Esophagus (tissue), 2 donors: ENCODE results near the gene DAB2IP. TPM values are rescaled to one million over a fixed set of nuclear protein-coding genes. Genes with fewer than 3 reads are reported as not detected.
"Not testable (repeated sequence)": the region's sequence is repeated elsewhere in the genome, so short reads cannot be mapped to it uniquely, and the experiment has no call there.

Experiments
- H3K27ac ChIP-seq, 2 donors: one replicate each; pipeline ENCODE4 v1.5.1; 2013; ENCODE audit warnings: low read depth in 2 of 2, mild to moderate bottlenecking in 2 of 2, inconsistent platforms in 1 of 2, low read length in 1 of 2, moderate library complexity in 1 of 2
- H3K27me3 ChIP-seq, 2 donors: one replicate each; pipeline ENCODE4 v1.6.1; 2013; ENCODE audit warnings: low read length in 2 of 2, control low read depth in 1 of 2, mild to moderate bottlenecking in 1 of 2; ENCODE audit not compliant: insufficient read depth in 2 of 2, control insufficient read depth in 1 of 2
- H3K36me3 ChIP-seq, 2 donors: one replicate each; pipeline ENCODE4 v1.6.1; 2013; ENCODE audit warnings: low read length in 1 of 2; ENCODE audit not compliant: control insufficient read depth in 2 of 2, insufficient read depth in 2 of 2
- H3K4me1 ChIP-seq, 2 donors: one replicate each; pipeline ENCODE4 v1.6.1; 2013; ENCODE audit warnings: low read length in 1 of 2; ENCODE audit not compliant: control insufficient read depth in 2 of 2, insufficient read depth in 2 of 2
- H3K4me3 ChIP-seq, 2 donors: one replicate each; pipeline ENCODE4 v1.5.1; 2013; ENCODE audit warnings: low read length in 2 of 2, mild to moderate bottlenecking in 2 of 2, low read depth in 1 of 2, moderate library complexity in 1 of 2
- H3K9me3 ChIP-seq, 2 donors: one replicate each; pipeline ENCODE4 v1.6.1; 2013; ENCODE audit warnings: mild to moderate bottlenecking in 2 of 2, low read depth in 1 of 2, low read length in 1 of 2, moderate library complexity in 1 of 2; ENCODE audit not compliant: control insufficient read depth in 2 of 2, insufficient read depth in 1 of 2
- WGBS, 2 donors: extraction: QIAGEN DNeasy Blood & Tissue Kit; methylation state at CpG; one replicate each; pipeline ENCODE4 v1.1.7; 2013; 5-methylcytosine and 5-hydroxymethylcytosine counted together
- polyA plus RNA-seq, 2 donors: library from polyadenylated mRNA; stranded (reverse); fragments of 200-250 nt; gene quantifications; one replicate each; pipeline ENCODE4 v1.2.3, GENCODE V29; 2013
- donor health status: healthy with polysubstance abuse.
- donor health status: Bipolar disorder and iron deficiency.

DAB2IP gene
- polyA plus RNA-seq, 2 donors: 16.7 to 26.4 TPM

DNA sequence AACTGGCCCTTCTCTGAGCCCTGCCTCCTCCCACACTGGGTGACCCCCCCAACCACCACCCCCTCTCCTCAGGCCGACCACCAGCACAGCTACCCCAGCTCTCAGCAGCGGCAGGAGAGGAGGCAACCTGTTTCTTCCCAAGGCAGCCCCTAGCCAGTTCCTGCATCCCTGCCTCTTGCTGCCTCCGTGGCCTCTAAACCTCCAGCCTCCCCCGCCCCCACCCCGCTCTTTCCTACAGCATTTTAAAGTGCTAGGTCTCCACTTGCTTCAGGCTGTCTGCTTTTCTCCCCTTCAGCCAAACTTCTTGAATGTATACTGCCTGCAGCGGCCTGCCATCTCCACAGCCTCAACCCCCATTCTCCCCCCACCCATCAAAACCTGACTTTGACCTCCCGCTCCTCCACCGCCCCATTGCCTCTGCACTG lies 135.6 kb downstream of the DAB2IP start:
- H3K27ac ChIP-seq: no peak overlapping the region
- 87 to 88% methylated on average over 8 of the region's 8 CpGs for WGBS, 2 donors
- H3K36me3 ChIP-seq: peaks cover 4 to 31% of the 10 kb centered on the region in 2 donors
- H3K27me3 ChIP-seq: no peaks in the 10 kb centered on the region
- no peak overlapping the region for H3K4me3 ChIP-seq
- H3K4me1 ChIP-seq: no peaks in the 10 kb centered on the region
- H3K9me3 ChIP-seq: no peaks in the 10 kb centered on the region

DNA sequence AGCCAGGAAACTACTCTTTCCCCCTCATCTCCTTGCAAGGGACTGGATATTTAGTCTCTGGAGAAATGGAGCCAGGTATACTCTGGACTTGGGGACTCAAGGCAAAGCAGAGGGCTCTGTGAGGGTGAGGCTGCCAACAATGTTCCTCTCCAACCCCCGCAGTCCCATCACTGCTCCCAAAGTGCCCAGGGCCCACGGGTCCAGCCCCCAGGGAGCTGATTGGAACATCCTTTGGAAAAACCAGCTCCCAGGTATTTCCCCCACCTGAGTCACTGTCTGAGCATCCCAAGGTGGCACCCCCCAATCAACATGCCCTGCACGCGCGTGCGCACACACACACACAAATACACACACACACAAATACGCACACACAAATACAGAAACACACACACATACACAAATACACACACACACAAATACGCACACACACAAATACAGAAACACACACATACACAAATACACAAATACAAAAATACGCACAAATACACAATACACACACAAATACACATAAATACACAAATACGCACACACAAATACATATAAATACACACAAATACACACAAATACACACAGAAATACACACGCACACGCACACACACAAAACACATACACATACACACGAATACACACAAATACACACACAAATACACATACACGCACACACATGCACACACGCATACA lies 137.4 kb downstream of the DAB2IP start:
- H3K4me3 ChIP-seq: no peak overlapping the region
- WGBS, 2 donors: 86 to 94% methylated on average over 15 of the region's 15 CpGs
- H3K27ac ChIP-seq: no peak overlapping the region
- no peaks in the 10 kb centered on the region for H3K4me1 ChIP-seq
- H3K9me3 ChIP-seq: no peaks in the 10 kb centered on the region
- peaks cover 3 to 14% of the 10 kb centered on the region in 2 donors for H3K36me3 ChIP-seq
- H3K27me3 ChIP-seq: no peaks in the 10 kb centered on the region

DNA sequence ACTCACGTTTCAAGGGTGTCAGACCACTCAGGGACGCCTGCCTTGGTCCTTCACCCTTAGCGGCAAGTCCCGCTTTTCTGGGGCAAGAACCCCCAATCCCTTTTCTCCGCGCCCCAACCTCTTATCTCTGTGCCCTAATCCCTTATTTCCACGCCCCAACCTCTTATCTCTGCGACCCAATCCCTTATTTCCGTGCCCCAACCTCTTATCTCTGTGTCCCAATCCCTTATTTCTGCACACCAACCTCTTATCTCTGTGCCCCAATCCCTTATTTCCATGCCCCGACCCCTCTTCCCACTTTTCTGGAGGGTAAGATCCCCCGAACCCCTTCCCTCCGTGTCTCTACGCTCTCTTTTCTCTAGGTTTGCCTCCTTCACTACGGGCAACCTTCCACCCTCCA lies 139.4 kb downstream of the DAB2IP start:
- H3K9me3 ChIP-seq: no peaks in the 10 kb centered on the region
- 73 to 82% methylated on average over 9 to 14 of the region's 14 CpGs for WGBS, 2 donors
- H3K36me3 ChIP-seq: no peaks in the 10 kb centered on the region
- no peak overlapping the region for H3K4me3 ChIP-seq
- H3K27me3 ChIP-seq: no peaks in the 10 kb centered on the region
- H3K27ac ChIP-seq: no peak overlapping the region
- H3K4me1 ChIP-seq: no peaks in the 10 kb centered on the region

DNA sequence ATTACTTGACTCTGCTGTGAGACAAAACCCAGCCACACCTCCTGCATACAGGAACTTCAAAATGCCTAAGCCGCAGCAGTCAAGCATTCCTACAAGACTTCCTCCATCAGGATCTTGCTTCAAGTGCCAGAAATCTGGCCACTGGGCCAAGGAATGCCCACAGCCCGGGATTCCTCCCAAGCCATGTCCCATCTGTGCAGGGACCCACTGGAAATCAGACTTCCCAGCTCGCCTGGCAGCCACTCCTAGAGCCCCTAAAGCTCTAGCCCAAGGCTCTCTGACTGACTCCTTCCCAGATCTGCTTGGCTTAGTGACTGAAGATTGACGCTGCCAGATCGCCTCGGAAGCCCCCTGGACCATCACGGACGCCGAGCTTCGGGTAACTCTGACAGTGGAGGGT lies 141.0 kb downstream of the DAB2IP start:
- not testable (repeated sequence) for H3K27me3 ChIP-seq, H3K36me3 ChIP-seq, H3K4me1 ChIP-seq, H3K4me3 ChIP-seq, H3K27ac ChIP-seq, H3K9me3 ChIP-seq
- WGBS, 2 donors: 79 to 81% methylated on average over 10 of the region's 10 CpGs

DNA sequence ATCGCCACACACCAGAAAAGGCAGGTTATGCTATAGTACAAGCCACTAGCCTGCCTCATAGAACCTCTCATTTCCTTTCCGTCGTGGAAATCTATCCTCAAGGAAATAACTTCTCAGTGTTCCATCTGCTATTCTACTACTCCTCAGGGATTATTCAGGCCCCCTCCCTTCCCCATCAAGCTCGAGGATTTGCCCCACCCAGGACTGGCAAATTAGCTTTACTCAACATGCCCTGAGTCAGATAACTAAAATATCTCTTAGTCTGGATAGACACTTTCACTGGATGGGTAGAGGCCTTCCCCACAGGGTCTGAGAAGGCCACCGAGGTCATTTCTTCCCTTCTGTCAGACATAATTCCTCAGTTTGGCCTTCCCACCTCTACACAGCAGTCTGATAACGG lies 142.9 kb downstream of the DAB2IP start:
- not testable (repeated sequence) for H3K4me3 ChIP-seq, H3K27ac ChIP-seq, H3K27me3 ChIP-seq, H3K9me3 ChIP-seq, H3K36me3 ChIP-seq, H3K4me1 ChIP-seq
- WGBS, 2 donors: 82 to 86% methylated on average over 6 of the region's 6 CpGs

DNA sequence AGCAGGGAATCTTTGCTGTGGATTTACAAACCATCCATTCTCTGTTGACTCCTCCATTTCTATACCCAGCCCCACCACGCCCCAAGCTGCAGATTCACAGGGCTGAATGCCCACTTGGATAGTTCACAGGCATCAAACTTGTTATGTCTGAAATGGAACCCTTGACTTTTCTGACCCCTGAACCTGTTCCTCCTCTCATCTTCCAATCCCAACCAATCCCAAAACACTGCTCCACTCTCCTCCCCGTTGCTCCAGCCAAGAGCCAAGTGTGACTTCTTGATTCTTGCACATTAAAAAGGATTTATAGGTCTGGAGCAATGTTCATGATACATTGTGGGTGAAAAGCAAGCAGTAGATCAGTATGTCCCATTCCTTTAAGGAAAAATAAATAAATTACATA lies 145.6 kb downstream of the DAB2IP start:
- no peak overlapping the region for H3K27ac ChIP-seq
- H3K9me3 ChIP-seq: no peaks in the 10 kb centered on the region
- H3K4me1 ChIP-seq: no peaks in the 10 kb centered on the region
- WGBS, 2 donors: 73 to 85% methylated on average over 2 of the region's 2 CpGs
- no peaks in the 10 kb centered on the region for H3K36me3 ChIP-seq
- H3K27me3 ChIP-seq: no peaks in the 10 kb centered on the region
- H3K4me3 ChIP-seq: no peak overlapping the region

DNA sequence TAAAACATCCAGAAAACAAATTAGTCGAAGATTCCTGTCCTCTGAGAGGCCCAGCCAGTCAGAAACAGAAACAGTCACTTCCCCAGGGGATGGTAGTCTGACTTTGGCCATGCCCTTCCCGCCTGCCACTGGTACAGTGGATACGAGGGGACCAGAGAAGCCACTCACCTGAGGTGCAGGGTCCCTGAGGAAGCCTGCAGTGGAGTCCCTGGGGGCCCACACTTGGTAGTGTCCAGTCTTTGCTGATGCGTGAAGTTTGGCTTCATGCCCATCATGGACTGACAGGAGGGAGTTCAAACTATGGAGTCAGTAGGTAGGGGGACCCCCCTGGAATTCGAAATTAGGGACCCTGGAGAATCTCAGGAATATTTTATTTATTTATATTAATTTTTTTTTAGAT lies 147.5 kb downstream of the DAB2IP start:
- no peaks in the 10 kb centered on the region for H3K4me1 ChIP-seq
- H3K36me3 ChIP-seq: no peaks in the 10 kb centered on the region
- no peak overlapping the region for H3K27ac ChIP-seq
- 73 to 78% methylated on average over 5 of the region's 5 CpGs for WGBS, 2 donors
- no peak overlapping the region for H3K4me3 ChIP-seq
- no peaks in the 10 kb centered on the region for H3K27me3 ChIP-seq
- H3K9me3 ChIP-seq: no peaks in the 10 kb centered on the region

DNA sequence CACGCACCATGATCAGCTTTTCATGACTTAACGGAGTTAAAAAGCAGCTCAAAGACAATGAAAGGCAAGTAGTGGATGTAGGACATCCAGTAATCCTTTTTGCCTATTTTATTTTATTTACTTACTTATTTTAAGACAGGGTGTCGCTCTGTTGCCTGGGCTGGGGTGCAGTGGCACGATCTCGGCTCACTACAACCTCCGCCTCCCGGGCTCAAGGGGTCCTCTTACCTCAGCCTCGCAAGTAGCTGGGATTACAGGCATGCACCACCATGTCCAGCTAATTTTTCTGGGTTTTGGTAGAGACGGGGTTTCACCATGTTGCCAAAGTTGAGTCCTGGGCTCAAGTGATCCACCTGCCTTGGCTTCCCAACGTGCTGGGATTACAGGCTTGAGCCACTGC lies 148.9 kb downstream of the DAB2IP start:
- Histone ChIP-seq H3K36me3 (no peaks in the 10 kb centered on the region), H3K4me1 (no peaks in the 10 kb centered on the region), H3K27me3 (no peaks in the 10 kb centered on the region), H3K4me3 (no peak overlapping the region), H3K27ac (no peak overlapping the region), H3K9me3 (no peaks in the 10 kb centered on the region)
- 89 to 90% methylated on average over 10 of the region's 10 CpGs for WGBS, 2 donors

DNA sequence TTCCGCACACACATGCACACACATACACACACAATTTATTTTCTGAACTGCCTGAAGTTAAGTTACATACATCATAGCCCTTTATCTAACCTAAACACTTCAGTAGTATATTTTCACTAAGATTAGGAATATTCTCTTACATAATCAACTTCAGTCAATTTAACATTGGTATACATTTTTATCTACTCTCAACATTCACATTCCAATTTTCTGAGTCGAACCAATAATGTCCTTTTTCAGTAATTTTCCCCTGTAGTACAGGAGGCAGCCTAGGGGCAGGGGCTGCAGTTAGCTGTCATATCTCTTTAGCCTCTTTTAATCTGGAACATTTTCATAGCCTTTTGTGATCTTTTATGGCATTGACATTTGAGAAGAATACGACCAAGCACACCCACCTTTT lies 150.1 kb downstream of the DAB2IP start:
- Histone ChIP-seq H3K27me3 (no peaks in the 10 kb centered on the region), H3K4me1 (no peaks in the 10 kb centered on the region), H3K9me3 (no peaks in the 10 kb centered on the region), H3K36me3 (no peaks in the 10 kb centered on the region), H3K27ac (no peak overlapping the region), H3K4me3 (no peak overlapping the region)
- 65 to 70% methylated on average over 3 of the region's 3 CpGs for WGBS, 2 donors

DNA sequence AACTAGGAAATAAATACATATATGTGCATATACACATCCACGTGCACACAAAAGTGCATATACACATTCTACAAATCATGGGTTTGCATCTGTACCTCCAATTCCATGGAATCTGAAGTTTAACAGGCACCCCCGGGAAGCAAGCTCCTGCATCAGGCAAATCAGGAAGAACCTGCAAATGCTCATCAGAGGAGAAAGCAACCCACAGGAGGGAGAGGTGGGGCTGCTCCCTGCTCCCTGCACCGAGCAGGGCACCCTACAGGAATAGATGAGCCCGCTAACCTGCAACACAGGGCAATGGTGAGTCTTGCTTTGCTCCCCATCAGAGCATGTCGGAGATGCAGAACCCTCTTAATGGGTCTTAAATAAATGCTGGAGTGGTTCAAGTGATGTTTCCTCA lies 151.3 kb downstream of the DAB2IP start:
- WGBS, 2 donors: 86 to 94% methylated on average over 5 of the region's 5 CpGs
- H3K9me3 ChIP-seq: no peaks in the 10 kb centered on the region
- no peaks in the 10 kb centered on the region for H3K36me3 ChIP-seq
- no peak overlapping the region for H3K4me3 ChIP-seq
- peaks cover 0 to 7% of the 10 kb centered on the region in 2 donors for H3K4me1 ChIP-seq
- H3K27me3 ChIP-seq: no peaks in the 10 kb centered on the region
- H3K27ac ChIP-seq: no peak overlapping the region
